GM19438 (cell line): ENCODE data around the gene ATP23.

Experiments
- ATAC-seq: cut with Tn5 transposase; IDR thresholded peaks from one replicate; pipeline ENCODE4 v1.9.1; 2021; ENCODE audit warnings: low read depth; ENCODE audit not compliant: unreplicated experiment

The ATP23 gene

GRCh38 chr12:57965766-57966165 lies 24.4 kb downstream of the ATP23 start:
- no peak for ATAC-seq

DNA sequence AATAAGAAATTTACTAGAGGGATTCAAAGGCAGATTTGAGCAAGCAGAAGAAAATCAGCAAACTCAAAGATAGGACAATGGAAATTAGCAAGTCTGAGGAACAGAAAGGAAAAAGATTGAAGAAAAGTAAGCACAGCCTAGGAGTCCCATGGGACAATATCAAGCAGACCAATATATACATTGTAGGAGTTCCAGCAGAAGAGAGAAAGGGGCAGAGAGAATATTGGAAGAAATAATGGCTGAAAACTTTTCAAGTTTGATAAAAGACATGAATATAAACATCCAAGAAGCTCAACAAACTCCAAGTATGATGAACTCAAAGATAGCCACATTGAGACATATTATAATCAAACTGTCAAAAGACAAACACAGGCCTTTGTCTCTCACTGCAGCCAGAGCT lies 25.2 kb downstream of the ATP23 start:
- no peak for ATAC-seq

- no peak for ATAC-seq
Measured at GRCh38 chr12:57983146-57983857, 41.9 kb downstream of the ATP23 start.

DNA sequence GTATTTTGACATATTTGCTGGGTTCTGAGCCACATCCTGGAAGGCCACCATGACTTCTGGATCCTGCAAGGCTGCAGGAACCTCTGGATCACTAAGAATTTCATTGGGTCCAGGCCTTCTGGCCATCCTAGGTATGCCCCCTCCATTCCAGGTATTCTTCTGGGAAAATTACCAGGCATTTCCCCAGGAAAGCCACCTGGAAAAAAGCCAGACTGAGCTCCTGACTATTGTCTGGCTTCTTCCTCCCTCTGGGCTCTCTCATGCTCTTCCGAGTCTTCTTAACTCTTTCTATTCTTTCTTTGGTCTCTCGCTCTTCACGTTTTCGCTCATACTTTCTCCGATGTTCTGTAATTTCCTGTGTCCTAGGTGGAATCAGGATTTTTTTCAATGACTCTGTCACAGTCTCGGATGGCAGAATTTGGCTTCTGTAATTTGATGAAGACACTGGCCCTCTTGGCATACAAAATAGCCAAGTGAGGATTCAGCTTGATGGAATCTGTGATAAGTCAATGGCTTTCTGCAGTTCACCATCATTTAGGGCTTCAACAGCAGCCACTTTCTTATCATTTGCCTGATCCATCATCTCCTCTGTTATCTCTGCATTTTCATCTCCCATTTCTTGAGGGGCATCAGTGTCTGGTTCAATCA lies 42.6 kb downstream of the ATP23 start:
- ATAC-seq: no peak

- ATAC-seq: no peak
Measured at GRCh38 chr12:57984629-57985151, 43.3 kb downstream of the ATP23 start.

- no peak for ATAC-seq
Measured at GRCh38 chr12:57985685-57986084, 44.3 kb downstream of the ATP23 start.

GRCh38 chr12:57989838-57990237 lies 48.5 kb downstream of the ATP23 start:
- no peak for ATAC-seq

DNA sequence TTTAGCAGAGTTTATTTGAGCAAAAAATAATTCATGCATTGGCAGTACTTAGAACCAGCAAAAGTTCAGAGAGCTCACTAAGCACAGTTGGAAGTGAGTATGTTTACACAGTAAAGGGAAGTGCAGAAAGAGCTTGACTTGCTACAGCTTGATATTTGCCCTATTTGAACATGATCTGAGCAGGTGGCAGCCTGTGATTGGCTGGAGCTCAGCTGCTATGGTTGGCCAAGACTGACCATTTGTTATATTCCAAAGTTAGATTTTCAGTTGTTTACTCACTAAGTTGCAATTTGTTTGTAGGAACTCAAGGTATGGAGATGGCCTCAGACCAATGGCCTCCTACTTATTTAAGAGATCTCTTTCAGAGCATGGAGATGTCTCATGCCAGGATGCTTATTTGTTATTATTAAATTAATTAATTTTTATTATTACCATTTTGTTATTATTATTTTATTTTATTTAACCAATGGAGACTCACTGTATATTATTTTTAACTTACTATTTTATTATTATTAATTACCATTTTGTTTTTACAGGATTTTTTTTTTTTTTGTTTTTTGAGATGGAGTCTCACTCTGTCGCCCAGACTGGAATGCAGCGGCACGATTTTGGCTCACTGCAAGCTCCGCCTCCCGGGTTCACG lies 49.0 kb downstream of the ATP23 start:
- no peak for ATAC-seq

GRCh38 chr12:57992001-57992400 lies 50.6 kb downstream of the ATP23 start:
- no peak for ATAC-seq

- no peak for ATAC-seq
Measured at GRCh38 chr12:57993030-57993429, 51.7 kb downstream of the ATP23 start.

DNA sequence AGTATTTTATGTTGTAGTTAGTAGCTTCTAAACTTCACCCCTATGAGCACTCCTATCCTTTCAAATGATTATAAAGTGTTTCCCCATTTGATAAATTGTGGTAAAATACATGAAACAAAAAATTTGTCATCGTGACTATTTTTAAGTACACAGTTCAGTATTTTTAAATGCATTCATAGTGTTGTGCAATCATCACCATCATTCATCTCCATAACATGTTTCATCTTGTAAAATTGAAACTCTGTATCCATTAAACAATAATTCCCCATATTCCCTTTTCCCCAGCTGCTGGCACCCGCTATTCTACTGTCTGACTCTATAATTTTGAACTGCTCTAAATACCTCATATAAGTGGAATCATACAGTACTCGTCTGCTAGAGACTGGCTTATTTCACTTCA lies 52.5 kb downstream of the ATP23 start:
- ATAC-seq: no peak

DNA sequence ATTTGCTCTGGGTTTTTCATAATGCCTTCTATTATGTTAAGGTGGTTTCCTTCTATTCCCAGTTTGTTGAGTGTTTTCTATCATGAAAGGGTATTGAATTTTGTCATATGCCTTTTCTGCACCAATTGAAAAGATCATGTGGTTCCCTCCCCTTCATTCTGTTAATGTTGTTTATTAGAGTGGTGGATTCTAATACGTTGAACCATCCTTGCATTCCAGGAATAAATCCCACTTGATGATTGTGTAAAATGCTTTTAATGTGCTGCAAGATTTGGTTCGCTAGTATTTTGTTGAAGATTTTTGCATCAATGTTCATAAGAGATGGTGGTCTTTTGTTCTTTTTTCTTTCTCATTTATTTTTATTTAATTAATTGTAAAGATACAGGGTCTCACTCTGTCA lies 55.2 kb downstream of the ATP23 start:
- no peak for ATAC-seq

- ATAC-seq: no peak
Measured at GRCh38 chr12:57998251-57998650, 56.9 kb downstream of the ATP23 start.

- ATAC-seq: no peak
Measured at GRCh38 chr12:58000499-58000898, 59.1 kb downstream of the ATP23 start.

DNA sequence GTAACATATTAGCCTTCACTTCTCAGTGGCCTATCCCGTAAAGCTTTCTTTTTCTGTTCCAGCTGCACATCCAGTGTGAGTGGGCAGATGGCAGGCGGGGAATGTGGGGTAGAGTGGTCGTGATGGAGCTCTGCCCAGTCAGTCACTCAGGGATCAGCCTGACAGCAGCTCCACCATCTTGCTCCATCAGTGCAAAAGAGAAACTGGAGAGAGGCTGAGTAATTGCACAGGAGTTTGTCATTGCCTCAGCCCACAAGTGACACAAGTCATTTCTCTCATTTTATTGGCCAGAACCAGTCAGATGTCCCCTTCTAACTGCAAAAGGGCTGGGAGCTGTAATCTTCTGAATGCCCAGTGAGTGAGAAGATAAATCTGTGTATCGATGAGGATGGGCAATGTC lies 66.5 kb downstream of the ATP23 start:
- ATAC-seq: no peak

DNA sequence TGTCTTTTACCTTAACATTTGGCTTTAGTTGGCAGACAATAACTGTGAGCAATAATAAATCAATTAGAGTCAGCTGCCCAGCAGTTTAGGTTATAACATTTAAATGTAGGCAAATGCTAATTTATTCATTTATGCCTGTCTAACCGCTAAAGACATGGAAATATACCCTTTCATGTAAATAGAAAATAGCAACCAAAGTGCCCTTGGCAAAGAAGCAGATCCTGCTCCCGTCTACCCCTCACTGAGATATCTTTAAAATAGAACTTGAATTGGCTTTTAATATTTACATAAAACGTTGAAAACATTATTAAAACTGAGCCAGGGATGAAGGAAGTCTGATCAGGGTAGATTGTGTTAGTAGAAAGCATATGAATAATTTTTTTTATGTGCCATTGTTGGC lies 67.3 kb downstream of the ATP23 start:
- no peak for ATAC-seq
